GM18526 (cell line): ENCODE data around the gene RMC1.

Experiments used
- POLR2A ChIP-seq: IDR thresholded peaks from 3 replicates; pipeline ENCODE4 v1.6.1; 2011; ENCODE audit not compliant: insufficient read length; ENCODE audit errors: extremely low read depth

RMC1 gene

DNA sequence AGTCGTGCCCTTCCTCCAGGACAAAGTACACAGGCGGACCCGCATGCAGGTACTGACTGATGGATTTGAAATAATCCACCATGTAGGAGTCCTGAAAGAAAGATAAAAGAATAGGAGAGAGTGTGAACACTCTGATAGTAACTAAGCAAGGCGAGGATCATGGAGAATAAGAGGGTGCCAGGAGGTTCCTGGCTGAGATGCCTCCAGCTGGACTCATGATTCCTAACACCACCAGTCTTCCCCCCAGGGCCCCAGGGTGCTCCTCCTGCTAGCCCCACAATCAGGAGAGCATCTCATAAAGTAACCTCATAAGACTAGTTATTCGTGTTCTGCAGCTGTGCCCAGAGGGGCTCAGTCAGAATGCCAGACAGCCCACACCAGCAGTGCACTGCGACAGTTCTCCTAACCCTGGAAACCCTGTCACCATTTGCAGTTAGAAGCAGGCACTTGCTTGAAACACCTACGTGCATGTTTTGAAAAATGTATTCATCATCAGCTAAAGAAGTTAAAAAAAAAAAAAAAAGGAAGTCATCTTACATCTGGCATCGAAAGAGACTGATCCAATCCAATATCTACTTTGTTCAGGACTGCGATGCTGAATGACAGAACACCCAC lies 36.7 kb downstream of the RMC1 start:
- no peak for TF ChIP-seq POLR2A

DNA sequence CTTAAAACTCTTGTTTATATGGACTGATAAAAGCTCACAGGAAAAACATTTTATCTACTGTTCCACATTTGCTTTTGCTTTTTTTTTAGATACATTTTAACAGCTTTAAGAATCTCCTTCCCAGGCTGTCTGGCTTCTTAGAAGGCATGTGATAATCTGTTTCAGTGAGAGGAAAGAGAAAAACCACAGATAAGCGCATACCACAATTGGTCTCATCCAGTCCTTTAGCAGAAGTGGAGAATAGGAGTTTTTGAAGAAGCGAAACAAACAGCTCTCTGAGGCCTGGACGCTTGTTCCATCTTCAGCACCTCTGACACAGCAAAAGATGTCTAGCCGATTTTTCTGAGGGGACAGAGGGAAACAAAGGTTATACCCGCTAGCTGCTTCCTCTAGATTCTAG lies 37.6 kb downstream of the RMC1 start:
- TF ChIP-seq POLR2A, result no peak

GRCh38 chr18:23541349-23542093 lies 38.2 kb downstream of the RMC1 start:
- TF ChIP-seq POLR2A, result no peak

- no peak for TF ChIP-seq POLR2A
Measured at GRCh38 chr18:23542461-23542860, 39.1 kb downstream of the RMC1 start.

- TF ChIP-seq POLR2A, result no peak
Measured at GRCh38 chr18:23545247-23545789, 42.0 kb downstream of the RMC1 start.

- no peak for TF ChIP-seq POLR2A
Measured at GRCh38 chr18:23547306-23547705, 44.0 kb downstream of the RMC1 start.

DNA sequence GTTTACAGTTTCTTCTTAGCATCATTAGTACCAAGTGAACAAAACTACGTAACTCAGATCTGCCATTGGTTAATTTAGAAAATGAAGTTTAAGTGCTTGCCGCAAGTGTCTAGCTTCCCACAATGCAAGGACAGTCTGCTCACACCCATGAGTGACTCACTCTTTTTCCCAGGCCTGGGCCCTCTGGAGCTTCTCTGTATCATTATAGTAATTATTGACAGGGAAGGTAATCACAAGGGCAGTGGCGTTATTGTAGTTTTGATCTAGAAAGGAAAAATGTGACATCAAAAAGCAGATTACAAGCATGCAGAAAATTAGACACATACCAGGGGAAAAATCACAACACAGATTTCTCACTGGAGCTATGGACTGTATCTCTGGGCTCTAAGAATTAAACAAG lies 44.5 kb downstream of the RMC1 start:
- TF ChIP-seq POLR2A, result no peak

DNA sequence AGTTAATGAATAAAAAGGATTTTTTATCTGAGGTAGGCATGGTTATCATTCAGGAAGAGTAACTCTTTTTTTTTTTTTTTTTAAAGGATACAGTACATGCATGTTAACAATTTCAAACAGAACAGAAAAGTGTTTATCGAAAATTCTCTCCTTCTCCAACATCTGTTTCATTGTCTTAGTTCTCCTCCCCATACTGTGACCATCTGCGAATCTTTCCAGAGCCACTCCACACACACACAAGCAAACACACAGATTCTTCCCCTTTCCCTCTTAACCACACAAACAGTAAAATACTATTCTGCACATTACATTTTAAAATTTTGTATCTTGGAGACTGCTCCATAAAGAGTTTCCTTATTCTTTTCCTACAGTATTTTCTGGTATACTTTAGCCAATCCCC lies 45.0 kb downstream of the RMC1 start:
- no peak for TF ChIP-seq POLR2A

DNA sequence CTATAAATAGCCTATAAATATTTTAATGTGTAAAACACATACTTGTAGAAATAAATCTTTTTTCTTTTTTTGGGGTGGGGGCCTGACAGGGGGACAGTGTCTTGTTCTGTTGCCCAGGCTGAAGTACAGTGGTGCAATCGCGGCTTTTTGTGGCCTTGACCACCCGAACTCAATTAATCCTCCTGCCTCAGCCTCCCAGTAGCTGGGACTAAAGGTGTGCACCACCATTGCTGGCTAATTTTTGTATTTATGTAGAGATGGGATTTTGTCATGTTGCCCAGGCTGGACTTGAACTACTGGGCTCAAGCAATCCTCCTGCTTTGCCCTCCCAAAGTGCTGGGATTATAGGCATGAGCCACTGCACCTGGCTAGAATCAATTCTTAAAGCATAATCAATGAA lies 45.4 kb downstream of the RMC1 start:
- no peak for TF ChIP-seq POLR2A

DNA sequence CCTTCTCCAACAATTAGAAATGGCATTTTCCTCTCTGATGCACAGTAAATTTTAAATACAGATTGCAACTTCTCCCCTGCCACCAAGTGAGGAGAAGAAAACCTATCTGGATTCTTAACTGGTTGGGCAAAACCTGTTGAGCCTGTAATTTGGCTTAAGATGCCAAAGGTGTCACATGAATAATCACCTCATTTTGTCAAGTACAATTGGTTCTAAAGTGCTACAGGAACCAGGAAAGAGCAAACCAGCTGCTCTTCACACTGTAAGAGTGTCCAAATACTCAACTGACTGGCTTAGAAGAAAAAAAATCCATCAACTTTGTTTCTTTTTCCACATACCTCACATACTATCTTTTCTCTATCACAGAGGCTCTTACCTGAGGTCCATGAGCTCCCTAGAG lies 47.6 kb downstream of the RMC1 start:
- no peak for TF ChIP-seq POLR2A

DNA sequence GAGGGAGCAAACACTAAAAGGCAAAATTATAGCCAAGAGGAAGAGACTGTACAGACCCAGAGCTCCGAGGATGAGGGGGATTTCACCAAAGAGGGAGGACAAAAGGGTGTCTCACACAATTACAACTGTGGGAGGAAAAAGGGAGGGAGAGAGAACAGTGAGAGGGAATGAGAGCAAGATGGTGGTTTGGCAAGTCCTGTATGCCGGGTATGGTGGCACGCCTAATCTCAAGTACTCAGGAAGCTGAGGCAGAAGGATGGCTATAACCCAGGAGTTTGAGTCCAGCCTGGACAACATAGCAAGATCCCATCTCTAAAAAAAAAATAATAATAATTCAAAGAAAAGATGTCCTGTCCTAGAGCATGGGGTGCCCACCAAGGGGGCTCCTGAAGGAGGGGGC lies 48.7 kb downstream of the RMC1 start:
- TF ChIP-seq POLR2A, result no peak

DNA sequence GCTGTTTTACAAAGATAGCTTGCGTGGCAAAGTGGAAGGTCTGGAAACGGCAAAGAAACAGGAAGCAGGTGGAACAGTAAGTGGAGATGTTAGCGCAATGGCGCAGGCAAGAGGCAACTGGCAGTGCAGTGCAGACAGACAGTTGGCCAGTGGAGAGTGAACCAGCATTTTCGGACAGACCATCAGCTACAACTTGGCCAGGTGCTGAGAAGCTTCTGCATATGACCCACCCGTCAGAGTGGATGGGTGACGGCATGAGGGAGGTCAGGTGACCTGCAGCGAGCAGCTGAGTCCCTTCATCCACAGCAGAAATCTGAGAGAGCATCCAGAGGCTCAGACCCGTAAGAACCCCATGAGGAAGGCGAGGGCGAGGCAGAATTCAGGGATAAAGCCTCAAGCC lies 49.2 kb downstream of the RMC1 start:
- TF ChIP-seq POLR2A, result no peak

- TF ChIP-seq POLR2A, result no peak
Measured at GRCh38 chr18:23553887-23554286, 50.6 kb downstream of the RMC1 start.

GRCh38 chr18:23556145-23556780 lies 53.0 kb downstream of the RMC1 start:
- TF ChIP-seq POLR2A, result no peak

- no peak for TF ChIP-seq POLR2A
Measured at GRCh38 chr18:23560186-23560585, 56.9 kb downstream of the RMC1 start.

DNA sequence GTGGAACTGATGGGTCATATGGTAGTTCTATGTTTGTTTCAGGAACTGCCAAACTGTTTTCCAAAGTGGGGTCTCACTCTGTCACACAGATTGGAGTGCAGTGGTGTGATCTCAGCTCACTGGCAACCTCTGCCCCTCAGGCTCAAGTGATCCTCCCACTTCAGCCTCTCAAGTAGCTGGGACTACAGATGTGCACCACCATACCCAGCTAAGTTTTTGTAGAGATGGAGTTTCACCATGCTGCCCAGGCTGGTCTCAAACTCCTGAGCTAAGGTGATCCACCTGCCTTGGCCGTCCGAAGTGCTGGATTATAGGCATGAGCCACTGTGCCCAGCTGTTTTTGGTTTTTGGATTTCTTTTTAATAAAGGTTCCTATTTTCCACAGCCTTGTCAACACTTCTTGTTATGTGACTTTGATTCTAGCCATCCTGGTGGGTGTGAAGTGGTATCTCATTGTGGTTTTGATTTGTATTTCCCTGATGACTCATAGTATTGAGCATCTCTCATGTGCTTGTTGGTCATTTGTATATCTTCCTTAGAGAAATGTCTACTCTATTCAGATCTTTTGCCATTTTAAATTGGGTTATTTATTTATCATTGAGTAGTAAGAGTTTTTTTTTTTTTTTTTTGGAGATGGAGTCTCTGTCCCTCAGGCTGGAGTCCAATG lies 60.2 kb downstream of the RMC1 start:
- no peak for TF ChIP-seq POLR2A
